ENCODE data around the gene PRPF4. TPM values are rescaled to one million over a fixed set of nuclear protein-coding genes. Genes with fewer than 3 reads are reported as not detected.

The PRPF4 gene
- total RNA-seq, 1 donor from 2014 or later, result 5.4 TPM

- TF ChIP-seq CTCF (IDR thresholded peaks at IDR 0.05), result no peak
- intact Hi-C loops (cut with DNase I), result no loop called here
Measured at GRCh38 chr9:113326230-113326629, 50.8 kb downstream of the PRPF4 start.

DNA sequence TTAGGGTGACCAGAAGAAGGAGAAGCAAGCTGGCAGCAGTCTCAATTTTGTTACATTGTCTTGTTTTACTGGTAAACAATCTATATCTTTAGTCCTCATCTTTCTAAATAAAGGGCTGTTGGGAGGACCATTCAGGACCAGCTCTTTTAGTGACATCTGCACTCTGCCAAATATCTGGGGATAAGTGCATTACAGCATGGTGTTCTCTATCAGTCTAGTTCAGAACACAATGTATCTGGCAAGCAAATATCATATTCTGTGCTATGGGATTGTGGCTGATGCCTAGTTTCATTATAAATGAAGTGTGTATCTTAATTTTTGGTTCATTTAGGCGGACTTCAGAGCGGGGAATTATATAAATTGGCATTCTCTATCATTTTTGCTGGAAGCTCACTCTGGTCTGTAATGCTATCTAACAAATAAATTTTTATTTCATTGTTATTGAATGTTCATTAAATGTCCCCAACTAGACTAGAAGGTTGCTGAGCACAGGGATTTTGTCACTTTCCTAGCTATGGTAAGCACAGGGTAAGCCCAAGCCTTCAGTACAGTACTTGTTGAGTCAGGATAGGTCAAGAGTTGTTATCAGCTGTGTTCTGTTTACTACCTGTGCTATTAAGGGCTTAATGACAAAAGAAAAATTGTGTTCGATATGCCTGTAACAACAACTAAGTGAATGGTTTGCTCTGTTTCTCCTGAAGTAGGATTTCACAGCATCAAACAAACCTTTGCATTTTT is 52.8 kb downstream of the PRPF4 start:
- DNase-seq (ENCODE audit: low spot score in 2 of 2), result no peak
- intact Hi-C loops (cut with DNase I), result no loop called here
- H3K27me3 ChIP-seq, result no peaks in the 10 kb centered on the region
- no peak for TF ChIP-seq CTCF (IDR thresholded peaks at IDR 0.05)
- H3K36me3 ChIP-seq, result no peaks in the 10 kb centered on the region
- H3K27ac ChIP-seq, result no peak overlapping the region
- H3K4me3 ChIP-seq, result no peak overlapping the region
- no peaks in the 10 kb centered on the region for H3K9me3 ChIP-seq
- H3K4me1 ChIP-seq, result no peaks in the 10 kb centered on the region

More at GRCh38 chr9:113326230-113326629, 50.8 kb downstream of the PRPF4 start:
- Histone ChIP-seq H3K9me3 (no peaks in the 10 kb centered on the region), H3K27ac (no peak overlapping the region), H3K27me3 (no peaks in the 10 kb centered on the region), H3K4me3 (no peak overlapping the region), H3K36me3 (no peaks in the 10 kb centered on the region), H3K4me1 (no peaks in the 10 kb centered on the region)
- no peak for DNase-seq (ENCODE audit: low spot score in 2 of 2)

GRCh38 chr9:113331780-113332179 is 56.3 kb downstream of the PRPF4 start:
- Histone ChIP-seq H3K27ac (no peak overlapping the region), H3K9me3 (no peaks in the 10 kb centered on the region), H3K36me3 (no peaks in the 10 kb centered on the region), H3K4me1 (no peaks in the 10 kb centered on the region), H3K27me3 (no peaks in the 10 kb centered on the region), H3K4me3 (no peak overlapping the region)
- no peak for DNase-seq (ENCODE audit: low spot score in 2 of 2)
- intact Hi-C loops (cut with DNase I), result no loop called here
- no peak for TF ChIP-seq CTCF (IDR thresholded peaks at IDR 0.05)

- TF ChIP-seq CTCF (IDR thresholded peaks at IDR 0.05), result no peak
- H3K27ac ChIP-seq, result no peak overlapping the region
- no peaks in the 10 kb centered on the region for H3K36me3 ChIP-seq
- H3K27me3 ChIP-seq, result no peaks in the 10 kb centered on the region
- DNase-seq (ENCODE audit: low spot score in 2 of 2), result no peak
- H3K4me3 ChIP-seq, result no peak overlapping the region
- intact Hi-C loops (cut with DNase I), result no loop called here
- H3K9me3 ChIP-seq, result no peaks in the 10 kb centered on the region
- peaks cover 0 to 7% of the 10 kb centered on the region in 2 donors for H3K4me1 ChIP-seq
Measured at GRCh38 chr9:113337714-113338113, 62.3 kb downstream of the PRPF4 start.

- intact Hi-C loops (cut with DNase I), result loop anchor here (1.0 to 5.0 kb wide), 2 partner anchors 37 to 65 kb away; partner anchors contain the start of genes CDC26, HDHD3 and PRPF4
- peak in 1 of 3 experiments; percentile 4 for TF ChIP-seq CTCF (IDR thresholded peaks at IDR 0.05)
- Histone ChIP-seq H3K9me3 (no peaks in the 10 kb centered on the region), H3K27me3 (no peaks in the 10 kb centered on the region), H3K36me3 (no peaks in the 10 kb centered on the region), H3K4me3 (peak within 1 kb of the TSS; percentile 70 to 76), H3K4me1 (peaks cover 0 to 7% of the 10 kb centered on the region in 2 donors), H3K27ac (peak within 1 kb of the TSS; percentile 62 to 72)
- peak; percentile 24 to 92 for DNase-seq (ENCODE audit: low spot score in 2 of 2)
Measured at GRCh38 chr9:113340011-113340699, 64.7 kb downstream of the PRPF4 start, which contains the start of gene WDR31. Gene WDR31, minus strand, starts transcription at chr9:113340275. Its CDS starts 8,253 bp downstream, at chr9:113332022.
